HTERT RPE-1 (cell line): Measurements from ENCODE around the gene EXOC3L4.

Experiments used
- in situ Hi-C: fragments of 300-500 bp; cut with MboI; formaldehyde crosslinking; loops from 4 replicates; pipeline ENCODE4 v1.14.3; 2020; ENCODE audit warnings: low sequenced_read_pairs

EXOC3L4 gene

GRCh38 chr14:103130017-103130764, 35.7 kb downstream of the EXOC3L4 start:
- in situ Hi-C loops: no loop called here

GRCh38 chr14:103130965-103131364, 36.4 kb downstream of the EXOC3L4 start:
- in situ Hi-C loops: no loop called here

GRCh38 chr14:103131580-103131979, 37.1 kb downstream of the EXOC3L4 start:
- in situ Hi-C loops: no loop called here

- in situ Hi-C loops: no loop called here
Measured at GRCh38 chr14:103132381-103133209, 38.1 kb downstream of the EXOC3L4 start.

- in situ Hi-C loops: no loop called here
Measured at GRCh38 chr14:103133210-103134140, 39.0 kb downstream of the EXOC3L4 start.

GRCh38 chr14:103134405-103134804, 39.9 kb downstream of the EXOC3L4 start:
- in situ Hi-C loops: no loop called here

- in situ Hi-C loops: no loop called here
Measured at GRCh38 chr14:103134919-103135318, 40.4 kb downstream of the EXOC3L4 start.

- in situ Hi-C loops: no loop called here
Measured at GRCh38 chr14:103135333-103136260, 41.1 kb downstream of the EXOC3L4 start.

GRCh38 chr14:103136388-103137271, 42.1 kb downstream of the EXOC3L4 start:
- in situ Hi-C loops: no loop called here

- in situ Hi-C loops: no loop called here
Measured at GRCh38 chr14:103137689-103138300, 43.3 kb downstream of the EXOC3L4 start.

- in situ Hi-C loops: no loop called here
Measured at GRCh38 chr14:103138301-103139131, 44.0 kb downstream of the EXOC3L4 start.

- in situ Hi-C loops: no loop called here
Measured at GRCh38 chr14:103139132-103140025, 44.9 kb downstream of the EXOC3L4 start.

GRCh38 chr14:103140316-103141109, 46.0 kb downstream of the EXOC3L4 start:
- in situ Hi-C loops: no loop called here

GRCh38 chr14:103141117-103141796, 46.7 kb downstream of the EXOC3L4 start:
- in situ Hi-C loops: no loop called here

- in situ Hi-C loops: no loop called here
Measured at GRCh38 chr14:103142026-103142425, 47.5 kb downstream of the EXOC3L4 start.
